Caco-2 (cell line): Measurements from ENCODE around the gene NEUROG1. TPM values are rescaled to one million over a fixed set of nuclear protein-coding genes. Genes with fewer than 3 reads are reported as not detected.

Experiments used
- BruUV-seq: library from RNA; stranded (reverse); fragments of 400-500 nt; replicated peaks from 2 replicates; lab custom pipeline; 2021; lab: Mats Ljungman, UMichigan
- CTCF ChIA-PET: fragments of 300-600 bp; sonication (Branson Sonifier 250); formaldehyde crosslinking; loops from one replicate; lab custom pipeline; 2022; ENCODE audit warnings: antibody characterized with exemption; lab: Charles Lee
- POLR2A ChIA-PET: fragments of 300-600 bp; sonication (Branson Sonifier 250); formaldehyde crosslinking; loops from one replicate; lab custom pipeline; 2022; ENCODE audit warnings: antibody characterized with exemption; lab: Charles Lee
- DNase-seq, 2 experiments: peaks; one replicate each; pipeline versions ENCODE4 v3.0.0 to v3.0.0-alpha.2; 2020 to 2022
- H3K27me3 ChIP-seq: replicated peaks from 2 replicates; pipeline ENCODE4 v1.6.0; 2011; ENCODE audit warnings: low read length; ENCODE audit not compliant: control insufficient read depth, insufficient read depth
- H3K36me3 ChIP-seq: 2 replicates; pipeline ENCODE4 v1.5.1; 2011; ENCODE audit warnings: low read length; ENCODE audit not compliant: control insufficient read depth, insufficient read depth
- H3K4me1 ChIP-seq: fragments of 250-450 bp; sonication (Bioruptor Pico); 2 replicates; pipeline ENCODE4 v1.5.1; 2020; ENCODE audit warnings: mild to moderate bottlenecking
- H3K4me3 ChIP-seq: 2 replicates; pipeline ENCODE4 v1.5.1; 2011; ENCODE audit warnings: low read depth, mild to moderate bottlenecking, control low read depth, low read length
- H3K9me3 ChIP-seq: fragments of 250-450 bp; sonication (Bioruptor Pico); 2 replicates; pipeline ENCODE4 v1.5.1; 2020; ENCODE audit warnings: mild to moderate bottlenecking, moderate library complexity
- H3K27ac Mint-ChIP-seq: one replicate; pipeline ENCODE4 v1.8.0; 2022; ENCODE audit warnings: mixed read lengths; ENCODE audit not compliant: unreplicated experiment
- H3K27me3 Mint-ChIP-seq: one replicate; pipeline ENCODE4 v1.8.0; 2022; ENCODE audit warnings: mixed read lengths; ENCODE audit not compliant: insufficient read depth, unreplicated experiment
- H3K36me3 Mint-ChIP-seq: one replicate; pipeline ENCODE4 v1.8.0; 2022; ENCODE audit warnings: mild to moderate bottlenecking, mixed read lengths; ENCODE audit not compliant: insufficient read depth, unreplicated experiment
- H3K4me1 Mint-ChIP-seq: one replicate; pipeline ENCODE4 v1.8.0; 2022; ENCODE audit warnings: low read depth, mixed read lengths; ENCODE audit not compliant: unreplicated experiment
- H3K4me3 Mint-ChIP-seq: one replicate; pipeline ENCODE4 v1.8.0; 2022; ENCODE audit warnings: mild to moderate bottlenecking, moderate library complexity, mixed read lengths; ENCODE audit not compliant: unreplicated experiment
- H3K9me3 Mint-ChIP-seq: one replicate; pipeline ENCODE4 v1.8.0; 2022; ENCODE audit warnings: mixed read lengths; ENCODE audit not compliant: unreplicated experiment
- CTCF ChIP-seq, 2 experiments: fragments of 200-600 bp in 1 of 2; IDR thresholded peaks; 1 replicate in 1 of 2; 2 replicates in 1 of 2; pipeline versions ENCODE4 v1.5.1 to v1.8.0; 2011 to 2022; ENCODE audit warnings: antibody characterized with exemption in 1 of 2, control low read depth in 1 of 2, inconsistent platforms in 1 of 2, low read depth in 1 of 2, low read length in 1 of 2, mild to moderate bottlenecking in 1 of 2, moderate library complexity in 1 of 2; ENCODE audit not compliant: insufficient read depth in 1 of 2, severe bottlenecking in 1 of 2, unreplicated experiment in 1 of 2
- intact Hi-C: fragments of 100-400 bp; cut with micrococcal nuclease; formaldehyde crosslinking; loops from one replicate; pipeline ENCODE4 v1.10.0; 2022; ENCODE audit not compliant: unreplicated experiment
- total RNA-seq: library from RNA; stranded (reverse); gene quantifications from 2 replicates; pipeline ENCODE4 v1.2.3, GENCODE V29; 2022

The NEUROG1 gene
- total RNA-seq, 1 experiment from 2014 or later = not detected

DNA sequence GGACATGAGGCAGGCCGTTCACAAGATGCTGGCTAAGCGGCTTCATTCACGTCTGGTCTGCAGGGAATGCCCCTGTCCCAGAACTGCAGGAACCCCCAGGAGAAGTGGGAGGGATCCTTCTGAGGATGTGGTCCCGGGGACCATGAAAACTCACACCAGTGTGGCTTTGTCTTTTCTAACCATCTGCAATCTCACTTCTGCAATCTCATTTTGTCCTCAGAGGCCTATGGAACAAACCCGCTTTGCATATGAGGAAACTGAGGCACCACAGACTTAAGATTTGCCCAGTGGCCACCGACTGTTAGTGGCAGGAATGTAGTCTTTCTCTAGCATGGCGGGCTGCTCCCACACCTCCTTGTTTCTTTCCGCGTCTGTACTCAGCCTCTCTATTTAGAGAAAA lies 36.1 kb upstream of the NEUROG1 start:
- H3K36me3 ChIP-seq = no peaks in the 10 kb centered on the region
- no peak overlapping the region for H3K4me3 ChIP-seq
- ChIA-PET POLR2A (no interaction called here), CTCF (interaction anchor here (0.9 to 1.5 kb wide), 2 partner anchors 13 to 18 kb away, joined by 3 to 6 read pairs; no protein-coding TSS in a partner anchor)
- H3K9me3 ChIP-seq = no peaks in the 10 kb centered on the region
- H3K27me3 Mint-ChIP-seq = peaks cover 8% of the 10 kb centered on the region
- no TSS peak for BruUV-seq
- no peaks in the 10 kb centered on the region for H3K27me3 ChIP-seq
- H3K4me1 Mint-ChIP-seq = no peaks in the 10 kb centered on the region
- no peaks in the 10 kb centered on the region for H3K4me1 ChIP-seq
- H3K27ac Mint-ChIP-seq = no peak overlapping the region
- no peak overlapping the region for H3K4me3 Mint-ChIP-seq
- no peaks in the 10 kb centered on the region for H3K9me3 Mint-ChIP-seq
- DNase-seq = no peak
- no peak for TF ChIP-seq CTCF (IDR thresholded peaks at IDR 0.05; ENCODE audit: insufficient read depth in 1 of 2, low read depth in 1 of 2, low read length in 1 of 2, severe bottlenecking in 1 of 2, unreplicated experiment in 1 of 2)
- H3K36me3 Mint-ChIP-seq = peaks cover 6% of the 10 kb centered on the region
- intact Hi-C loops = no loop called here

- TF ChIP-seq CTCF (IDR thresholded peaks at IDR 0.05; ENCODE audit: insufficient read depth in 1 of 2, low read depth in 1 of 2, low read length in 1 of 2, severe bottlenecking in 1 of 2, unreplicated experiment in 1 of 2) = no peak
- H3K4me3 ChIP-seq = no peak overlapping the region
- no peak overlapping the region for H3K4me3 Mint-ChIP-seq
- DNase-seq = no peak
- no peaks in the 10 kb centered on the region for H3K9me3 Mint-ChIP-seq
- no peaks in the 10 kb centered on the region for H3K36me3 ChIP-seq
- peaks cover 8% of the 10 kb centered on the region for H3K27me3 Mint-ChIP-seq
- no peaks in the 10 kb centered on the region for H3K27me3 ChIP-seq
- H3K4me1 Mint-ChIP-seq = no peaks in the 10 kb centered on the region
- no peak overlapping the region for H3K27ac Mint-ChIP-seq
- peaks cover 6% of the 10 kb centered on the region for H3K36me3 Mint-ChIP-seq
- ChIA-PET POLR2A (no interaction called here), CTCF (interaction anchor here (0.7 to 1.5 kb wide), 2 partner anchors 17 to 98 kb away, joined by 4 to 6 read pairs; no protein-coding TSS in a partner anchor)
- BruUV-seq = no TSS peak
- intact Hi-C loops = no loop called here
- no peaks in the 10 kb centered on the region for H3K4me1 ChIP-seq
- H3K9me3 ChIP-seq = no peaks in the 10 kb centered on the region
Observed at GRCh38 chr5:135571066-135571609, 35.4 kb upstream of the NEUROG1 start.

DNA sequence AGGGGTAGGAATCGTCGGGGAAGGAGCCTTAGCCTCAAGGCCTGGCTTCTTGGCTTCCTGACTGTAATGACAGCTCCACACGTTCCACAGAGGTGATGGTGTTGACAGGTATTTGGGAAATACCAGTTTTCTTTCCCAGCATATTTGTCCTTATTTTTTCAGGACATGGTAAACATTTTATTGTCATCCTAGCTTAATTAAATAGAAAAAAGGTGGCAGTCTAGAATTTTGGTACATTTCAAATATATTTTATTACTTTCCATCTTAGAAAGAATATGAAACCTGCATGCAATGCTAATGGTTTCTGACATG lies 34.6 kb upstream of the NEUROG1 start:
- ChIA-PET CTCF (interaction anchor here (0.6 to 0.9 kb wide), 3 partner anchors 10 to 341 kb away, joined by 3 to 5 read pairs (median 3); no protein-coding TSS in a partner anchor), POLR2A (no interaction called here)
- no peak overlapping the region for H3K27ac Mint-ChIP-seq

More for the DNA sequence above, 34.6 kb upstream of the NEUROG1 start:
- Histone ChIP-seq H3K36me3 (no peaks in the 10 kb centered on the region), H3K4me1 (no peaks in the 10 kb centered on the region), H3K27me3 (no peaks in the 10 kb centered on the region), H3K4me3 (no peak overlapping the region), H3K9me3 (no peaks in the 10 kb centered on the region)
- intact Hi-C loops = loop anchor here (1.0 kb wide), 2 partner anchors 108 to 159 kb away; no protein-coding TSS in a partner anchor
- Mint-ChIP-seq H3K9me3 (no peaks in the 10 kb centered on the region), H3K4me1 (no peaks in the 10 kb centered on the region), H3K4me3 (no peak overlapping the region), H3K36me3 (peaks cover under 1% of the 10 kb centered on the region), H3K27me3 (peaks cover 5% of the 10 kb centered on the region)
- BruUV-seq = no TSS peak
- no peak for TF ChIP-seq CTCF (IDR thresholded peaks at IDR 0.05; ENCODE audit: insufficient read depth in 1 of 2, low read depth in 1 of 2, low read length in 1 of 2, severe bottlenecking in 1 of 2, unreplicated experiment in 1 of 2)
- no peak for DNase-seq
